IMR-90 (cell line): ENCODE measurements around the gene CLIC4.

Experiments used
- CEBPB ChIP-seq: IDR thresholded peaks from 2 replicates; pipeline ENCODE4 v1.6.1; 2012; ENCODE audit warnings: low read depth, low read length, improper control_type of control experiment
- CHD1 ChIP-seq: IDR thresholded peaks from 2 replicates; pipeline ENCODE4 v1.6.1; 2012; ENCODE audit warnings: low read depth, low read length, improper control_type of control experiment
- CTCF ChIP-seq: conservative IDR thresholded peaks from 2 replicates; pipeline ENCODE4 v1.5.1; 2012; ENCODE audit warnings: mild to moderate bottlenecking, low read depth, low read length, improper control_type of control experiment
- ELK1 ChIP-seq: fragments of 150-350 bp; IDR thresholded peaks from 2 replicates; pipeline ENCODE4 v1.6.1; 2016; ENCODE audit warnings: low read depth, mild to moderate bottlenecking, low read length, moderate library complexity, borderline replicate concordance
- MAFK ChIP-seq: IDR thresholded peaks from 2 replicates; pipeline ENCODE4 v1.6.1; 2012; ENCODE audit warnings: low read depth, low read length, improper control_type of control experiment
- MAZ ChIP-seq: IDR thresholded peaks from 2 replicates; pipeline ENCODE4 v1.6.1; 2012; ENCODE audit warnings: low read depth, mild to moderate bottlenecking, low read length, improper control_type of control experiment, moderate library complexity, borderline replicate concordance
- MXI1 ChIP-seq: IDR thresholded peaks from 2 replicates; pipeline ENCODE4 v1.6.1; 2012; ENCODE audit warnings: low read depth, mild to moderate bottlenecking, low read length, moderate library complexity, borderline replicate concordance
- NFE2L2 ChIP-seq: fragments of 150-350 bp; IDR thresholded peaks from 2 replicates; pipeline ENCODE4 v1.6.1; 2016; ENCODE audit warnings: low read depth, mild to moderate bottlenecking, low read length
- POLR2A ChIP-seq: IDR thresholded peaks from 2 replicates; pipeline ENCODE4 v1.6.1; 2012; ENCODE audit warnings: mild to moderate bottlenecking, low read depth, low read length
- RCOR1 ChIP-seq: IDR thresholded peaks from 2 replicates; pipeline ENCODE4 v1.6.1; 2012; ENCODE audit warnings: mild to moderate bottlenecking, low read length, improper control_type of control experiment; ENCODE audit not compliant: insufficient replicate concordance
- RFX5 ChIP-seq: IDR thresholded peaks from 2 replicates; pipeline ENCODE4 v1.8.0; 2012; ENCODE audit warnings: low read depth, mild to moderate bottlenecking, low read length, moderate library complexity
- SMC3 ChIP-seq: fragments of 150-350 bp; IDR thresholded peaks from 2 replicates; pipeline ENCODE4 v1.6.1; 2016; ENCODE audit warnings: low read depth, mild to moderate bottlenecking, antibody characterized with exemption, low read length, moderate library complexity
- USF2 ChIP-seq: fragments of 150-350 bp; IDR thresholded peaks from 2 replicates; pipeline ENCODE4 v1.6.1; 2017; ENCODE audit warnings: mild to moderate bottlenecking, antibody characterized with exemption, low read length, low read depth

- TF ChIP-seq MAFK (no peak), CTCF (no peak), POLR2A (no peak), CHD1 (no peak), MAZ (no peak), RCOR1 (no peak), SMC3 (no peak), MXI1 (no peak), ELK1 (no peak), USF2 (no peak), RFX5 (no peak), CEBPB (no peak), NFE2L2 (no peak)
These were observed 127.0 kb downstream of the CLIC4 start for GRCh38 chr1:24872061-24872850.
